ENCODE data around the gene ZNF764. TPM values are rescaled to one million over a fixed set of nuclear protein-coding genes. Genes with fewer than 3 reads are reported as not detected.

Gene ZNF764
- total and polyA plus RNA-seq, 9 of the 15 experiments (the other 6 are each of a cell fraction or from before 2014, with no cell fraction given): 0.69 to 10.1 (median 4.1) TPM

DNA sequence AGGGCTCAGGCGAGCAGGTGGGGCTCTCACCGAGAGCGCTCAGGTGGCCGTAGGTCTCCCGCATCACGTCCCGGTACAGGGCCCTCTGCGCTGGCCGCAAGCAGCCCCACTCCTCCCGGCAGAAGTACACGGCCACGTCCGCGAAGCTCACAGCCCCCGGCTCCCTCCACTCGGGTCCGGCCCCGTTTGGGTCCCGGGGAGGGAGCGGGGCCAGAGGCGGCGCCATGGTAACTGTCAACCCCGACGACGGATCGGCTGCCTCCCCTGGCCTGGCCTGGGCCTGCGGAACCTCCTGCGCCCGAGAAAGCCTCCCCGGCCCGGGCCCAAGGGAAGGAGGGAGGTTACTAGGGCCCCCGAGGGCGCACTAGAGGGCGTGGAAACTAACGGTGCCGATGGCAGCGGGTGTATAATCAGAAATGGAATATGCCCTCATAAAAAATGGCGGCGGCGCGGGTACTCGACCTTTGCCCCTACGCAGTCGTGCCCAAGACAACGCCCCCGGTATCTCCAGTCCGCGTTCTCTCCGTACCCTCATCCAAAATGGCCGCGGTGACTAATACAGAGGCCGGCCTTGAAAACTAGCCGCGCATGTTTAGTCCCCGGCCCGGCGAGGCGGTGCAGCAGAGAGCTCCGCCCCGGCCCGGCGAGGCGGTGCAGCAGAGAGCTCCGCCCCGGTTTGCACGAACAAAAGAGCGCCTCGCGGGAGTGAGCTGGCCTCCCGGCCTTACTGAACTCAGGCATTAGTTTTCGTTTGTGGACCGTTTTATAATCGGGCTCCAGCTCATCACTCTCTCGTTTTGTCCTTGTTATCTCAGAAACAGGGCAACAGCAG is at the start of gene ZNF764 (continued):
- TF ChIP-seq, protein P1, sequence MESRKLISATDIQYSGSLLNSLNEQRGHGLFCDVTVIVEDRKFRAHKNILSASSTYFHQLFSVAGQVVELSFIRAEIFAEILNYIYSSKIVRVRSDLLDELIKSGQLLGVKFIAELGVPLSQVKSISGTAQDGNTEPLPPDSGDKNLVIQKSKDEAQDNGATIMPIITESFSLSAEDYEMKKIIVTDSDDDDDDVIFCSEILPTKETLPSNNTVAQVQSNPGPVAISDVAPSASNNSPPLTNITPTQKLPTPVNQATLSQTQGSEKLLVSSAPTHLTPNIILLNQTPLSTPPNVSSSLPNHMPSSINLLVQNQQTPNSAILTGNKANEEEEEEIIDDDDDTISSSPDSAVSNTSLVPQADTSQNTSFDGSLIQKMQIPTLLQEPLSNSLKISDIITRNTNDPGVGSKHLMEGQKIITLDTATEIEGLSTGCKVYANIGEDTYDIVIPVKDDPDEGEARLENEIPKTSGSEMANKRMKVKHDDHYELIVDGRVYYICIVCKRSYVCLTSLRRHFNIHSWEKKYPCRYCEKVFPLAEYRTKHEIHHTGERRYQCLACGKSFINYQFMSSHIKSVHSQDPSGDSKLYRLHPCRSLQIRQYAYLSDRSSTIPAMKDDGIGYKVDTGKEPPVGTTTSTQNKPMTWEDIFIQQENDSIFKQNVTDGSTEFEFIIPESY (CRISPR knock-in tag; IDR thresholded peaks at IDR 0.05): no peak; the same call in 1 of the 2 replicates
- TF ChIP-seq ZBTB7A (IDR thresholded peaks at IDR 0.05; ENCODE audit: borderline replicate concordance, control insufficient read depth, low read depth, low read length) (peak; percentile 62; the same call in 1 of the 2 replicates), DMBX1 (CRISPR knock-in tag; IDR thresholded peaks at IDR 0.05; ENCODE audit: borderline replicate concordance) (peak; percentile 22; the same call in 1 of the 2 replicates), BACH1 (tag; IDR thresholded peaks at IDR 0.05) (no peak; the same call in 1 of the 2 replicates), ZNF146 (CRISPR knock-in tag; IDR thresholded peaks at IDR 0.05; ENCODE audit: unreplicated experiment) (no peak), CEBPB (tag; IDR thresholded peaks at IDR 0.05) (no peak), TCF7L2 (IDR thresholded peaks at IDR 0.05; ENCODE audit: low read depth, low read length) (no peak), PHF8 (IDR thresholded peaks at IDR 0.05; ENCODE audit: borderline replicate concordance, low read length) (peak; percentile 59; the same call in 1 of the 2 replicates), MXI1 (IDR thresholded peaks at IDR 0.05; ENCODE audit: low read depth, low read length) (no peak), NFYB (IDR thresholded peaks at IDR 0.05; ENCODE audit: extremely low read depth, insufficient read length) (no peak)
- TF ChIP-seq, protein P2, sequence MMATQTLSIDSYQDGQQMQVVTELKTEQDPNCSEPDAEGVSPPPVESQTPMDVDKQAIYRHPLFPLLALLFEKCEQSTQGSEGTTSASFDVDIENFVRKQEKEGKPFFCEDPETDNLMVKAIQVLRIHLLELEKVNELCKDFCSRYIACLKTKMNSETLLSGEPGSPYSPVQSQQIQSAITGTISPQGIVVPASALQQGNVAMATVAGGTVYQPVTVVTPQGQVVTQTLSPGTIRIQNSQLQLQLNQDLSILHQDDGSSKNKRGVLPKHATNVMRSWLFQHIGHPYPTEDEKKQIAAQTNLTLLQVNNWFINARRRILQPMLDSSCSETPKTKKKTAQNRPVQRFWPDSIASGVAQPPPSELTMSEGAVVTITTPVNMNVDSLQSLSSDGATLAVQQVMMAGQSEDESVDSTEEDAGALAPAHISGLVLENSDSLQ (IDR thresholded peaks at IDR 0.05): peak; percentile 48; the same call in 1 of the 2 replicates
- TF ChIP-seq, protein P3, sequence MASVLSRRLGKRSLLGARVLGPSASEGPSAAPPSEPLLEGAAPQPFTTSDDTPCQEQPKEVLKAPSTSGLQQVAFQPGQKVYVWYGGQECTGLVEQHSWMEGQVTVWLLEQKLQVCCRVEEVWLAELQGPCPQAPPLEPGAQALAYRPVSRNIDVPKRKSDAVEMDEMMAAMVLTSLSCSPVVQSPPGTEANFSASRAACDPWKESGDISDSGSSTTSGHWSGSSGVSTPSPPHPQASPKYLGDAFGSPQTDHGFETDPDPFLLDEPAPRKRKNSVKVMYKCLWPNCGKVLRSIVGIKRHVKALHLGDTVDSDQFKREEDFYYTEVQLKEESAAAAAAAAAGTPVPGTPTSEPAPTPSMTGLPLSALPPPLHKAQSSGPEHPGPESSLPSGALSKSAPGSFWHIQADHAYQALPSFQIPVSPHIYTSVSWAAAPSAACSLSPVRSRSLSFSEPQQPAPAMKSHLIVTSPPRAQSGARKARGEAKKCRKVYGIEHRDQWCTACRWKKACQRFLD (CRISPR knock-in tag; IDR thresholded peaks at IDR 0.05): peak; percentile 80; the same call in 1 of the 2 replicates
- TF ChIP-seq, protein P4, sequence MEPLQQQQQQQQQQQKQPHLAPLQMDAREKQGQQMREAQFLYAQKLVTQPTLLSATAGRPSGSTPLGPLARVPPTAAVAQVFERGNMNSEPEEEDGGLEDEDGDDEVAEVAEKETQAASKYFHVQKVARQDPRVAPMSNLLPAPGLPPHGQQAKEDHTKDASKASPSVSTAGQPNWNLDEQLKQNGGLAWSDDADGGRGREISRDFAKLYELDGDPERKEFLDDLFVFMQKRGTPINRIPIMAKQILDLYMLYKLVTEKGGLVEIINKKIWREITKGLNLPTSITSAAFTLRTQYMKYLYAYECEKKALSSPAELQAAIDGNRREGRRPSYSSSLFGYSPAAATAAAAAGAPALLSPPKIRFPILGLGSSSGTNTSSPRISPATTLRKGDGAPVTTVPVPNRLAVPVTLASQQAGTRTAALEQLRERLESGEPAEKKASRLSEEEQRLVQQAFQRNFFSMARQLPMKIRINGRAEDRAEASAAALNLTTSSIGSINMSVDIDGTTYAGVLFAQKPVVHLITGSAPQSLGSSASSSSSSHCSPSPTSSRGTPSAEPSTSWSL (CRISPR knock-in tag; IDR thresholded peaks at IDR 0.05; ENCODE audit: borderline replicate concordance): no peak
- TF ChIP-seq, protein P5, sequence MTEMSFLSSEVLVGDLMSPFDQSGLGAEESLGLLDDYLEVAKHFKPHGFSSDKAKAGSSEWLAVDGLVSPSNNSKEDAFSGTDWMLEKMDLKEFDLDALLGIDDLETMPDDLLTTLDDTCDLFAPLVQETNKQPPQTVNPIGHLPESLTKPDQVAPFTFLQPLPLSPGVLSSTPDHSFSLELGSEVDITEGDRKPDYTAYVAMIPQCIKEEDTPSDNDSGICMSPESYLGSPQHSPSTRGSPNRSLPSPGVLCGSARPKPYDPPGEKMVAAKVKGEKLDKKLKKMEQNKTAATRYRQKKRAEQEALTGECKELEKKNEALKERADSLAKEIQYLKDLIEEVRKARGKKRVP (CRISPR knock-in tag; IDR thresholded peaks at IDR 0.05): peak; percentile 7; the same call in 1 of the 2 replicates
- TF ChIP-seq, protein P6, sequence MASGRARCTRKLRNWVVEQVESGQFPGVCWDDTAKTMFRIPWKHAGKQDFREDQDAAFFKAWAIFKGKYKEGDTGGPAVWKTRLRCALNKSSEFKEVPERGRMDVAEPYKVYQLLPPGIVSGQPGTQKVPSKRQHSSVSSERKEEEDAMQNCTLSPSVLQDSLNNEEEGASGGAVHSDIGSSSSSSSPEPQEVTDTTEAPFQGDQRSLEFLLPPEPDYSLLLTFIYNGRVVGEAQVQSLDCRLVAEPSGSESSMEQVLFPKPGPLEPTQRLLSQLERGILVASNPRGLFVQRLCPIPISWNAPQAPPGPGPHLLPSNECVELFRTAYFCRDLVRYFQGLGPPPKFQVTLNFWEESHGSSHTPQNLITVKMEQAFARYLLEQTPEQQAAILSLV (tag; IDR thresholded peaks at IDR 0.05): no peak

Data from K562 (cell line).